A673 (cell line): ENCODE measurements around the gene PPP2R5C. TPM values are rescaled to one million over a fixed set of nuclear protein-coding genes. Genes with fewer than 3 reads are reported as not detected.

ENCODE experiments used
- BruUV-seq: library from RNA; stranded (reverse); fragments of 400-500 nt; replicated peaks from 2 replicates; lab custom pipeline; 2021; lab: Mats Ljungman, UMichigan
- CTCF ChIA-PET: fragments of 300-600 bp; sonication (Branson Sonifier 250); formaldehyde crosslinking; loops from one replicate; lab custom pipeline; 2022; ENCODE audit warnings: antibody characterized with exemption; lab: Charles Lee
- POLR2A ChIA-PET: fragments of 300-600 bp; sonication (Branson Sonifier 250); formaldehyde crosslinking; loops from one replicate; lab custom pipeline; 2022; ENCODE audit warnings: antibody characterized with exemption; ENCODE audit not compliant: low non-redundant PET; lab: Charles Lee
- DNase-seq: peaks from one replicate; pipeline ENCODE4 v3.0.0-alpha.2; 2015; ENCODE audit warnings: low spot score
- H3K27ac ChIP-seq: fragments of 200-600 bp; sonication (generic); 2 replicates; pipeline ENCODE4 v1.5.1; 2016; ENCODE audit warnings: mixed run types, low read depth, mild to moderate bottlenecking, mixed read lengths, antibody characterized with exemption, low read length; ENCODE audit not compliant: poor library complexity, severe bottlenecking
- H3K27me3 ChIP-seq: fragments of 200-600 bp; sonication (generic); replicated peaks from 2 replicates; pipeline ENCODE4 v1.6.1; 2017; ENCODE audit warnings: mixed run types, low read depth, mild to moderate bottlenecking, mixed read lengths, antibody characterized with exemption, low read length; ENCODE audit not compliant: insufficient read depth, poor library complexity
- H3K36me3 ChIP-seq: fragments of 200-600 bp; sonication (generic); 2 replicates; pipeline ENCODE4 v1.6.1; 2016; ENCODE audit warnings: mixed run types, mild to moderate bottlenecking, mixed read lengths, antibody characterized with exemption, low read length; ENCODE audit not compliant: insufficient read depth, poor library complexity, severe bottlenecking
- H3K4me1 ChIP-seq: fragments of 200-600 bp; sonication (generic); 2 replicates; pipeline ENCODE4 v1.6.1; 2017; ENCODE audit warnings: mixed run types, mild to moderate bottlenecking, mixed read lengths, antibody characterized with exemption, low read length; ENCODE audit not compliant: insufficient read depth, poor library complexity, severe bottlenecking
- H3K4me3 ChIP-seq: fragments of 200-600 bp; sonication (generic); 2 replicates; pipeline ENCODE4 v1.5.1; 2016; ENCODE audit warnings: low read depth, mixed run types, mild to moderate bottlenecking, mixed read lengths, low read length; ENCODE audit not compliant: poor library complexity, severe bottlenecking
- H3K9me3 ChIP-seq: fragments of 200-600 bp; sonication (generic); 2 replicates; pipeline ENCODE4 v1.6.1; 2016; ENCODE audit warnings: mixed run types, low read depth, mild to moderate bottlenecking, mixed read lengths, antibody characterized with exemption, low read length; ENCODE audit not compliant: poor library complexity, severe bottlenecking
- CTCF ChIP-seq: fragments of 300-800, 200-600 bp; sonication (generic); conservative IDR thresholded peaks from 2 replicates; pipeline ENCODE4 v1.5.1; 2017; ENCODE audit warnings: low read depth, mild to moderate bottlenecking, antibody characterized with exemption, low read length, moderate library complexity, mixed read lengths
- EZH2 ChIP-seq: fragments of 200-600 bp; sonication (generic); IDR thresholded peaks from 2 replicates; pipeline ENCODE4 v1.6.1; 2017; ENCODE audit warnings: borderline replicate concordance, low read depth, mild to moderate bottlenecking, mixed read lengths, antibody characterized with exemption, low read length; ENCODE audit not compliant: poor library complexity, severe bottlenecking
- intact Hi-C: fragments of 100-400 bp; cut with micrococcal nuclease; formaldehyde crosslinking; loops from one replicate; pipeline ENCODE4 v1.10.0; 2022; ENCODE audit not compliant: unreplicated experiment
- total RNA-seq: library from RNA; stranded (reverse); gene quantifications from 2 replicates; pipeline ENCODE4 v1.2.3, GENCODE V29; 2021

PPP2R5C gene
- total RNA-seq, 1 experiment from 2014 or later: 113 TPM

DNA sequence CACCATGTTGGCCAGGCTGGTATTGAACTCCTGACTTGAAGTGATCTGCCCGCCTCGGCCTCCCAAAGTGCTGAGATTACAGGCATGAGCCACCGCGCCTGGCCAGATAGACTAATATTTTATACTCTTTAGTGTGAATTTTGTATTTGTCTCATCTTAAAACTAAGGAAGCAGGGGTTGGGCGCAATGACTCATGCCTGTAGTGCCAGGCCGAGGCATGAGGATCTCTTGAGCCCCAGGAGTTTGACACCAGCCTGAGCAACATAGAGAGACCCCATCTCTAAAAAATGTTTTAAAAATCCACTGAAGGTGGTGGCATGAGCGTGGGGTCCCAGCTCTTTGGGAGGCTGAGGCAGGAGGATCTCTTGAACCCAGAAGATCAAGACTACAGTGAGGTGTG lies 211.8 kb downstream of the PPP2R5C start:
- H3K4me1 ChIP-seq: peaks cover 24% of the 10 kb centered on the region
- H3K9me3 ChIP-seq: no peaks in the 10 kb centered on the region
- BruUV-seq: no TSS peak
- ChIA-PET CTCF (no interaction called here), POLR2A (no interaction called here)
- H3K4me3 ChIP-seq: no peak overlapping the region
- peak overlapping the region; percentile 71 for H3K27ac ChIP-seq
- no peak for TF ChIP-seq CTCF
- TF ChIP-seq EZH2: no peak
- peaks cover 52% of the 10 kb centered on the region for H3K36me3 ChIP-seq
- intact Hi-C loops: no loop called here
- no peak for DNase-seq
- H3K27me3 ChIP-seq: no peaks in the 10 kb centered on the region

DNA sequence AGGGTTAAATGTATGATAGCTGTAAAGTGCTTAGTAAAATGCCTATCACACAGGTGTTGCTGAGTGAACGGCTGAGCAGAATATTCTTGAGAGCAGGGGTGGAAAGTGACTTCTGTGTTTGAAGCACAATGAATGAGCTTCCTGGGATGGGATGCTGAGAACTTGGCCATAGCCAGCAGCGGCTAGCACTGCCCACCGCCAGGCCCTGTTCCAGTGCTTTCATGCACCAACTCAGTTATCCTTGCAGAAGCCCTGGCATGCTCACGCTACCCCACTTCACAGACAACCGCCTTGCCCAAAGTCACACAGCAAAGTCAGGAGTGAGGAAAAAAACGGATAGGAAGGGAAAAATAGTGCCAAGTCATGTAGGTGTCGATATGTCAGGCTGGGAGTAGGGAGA lies 213.7 kb downstream of the PPP2R5C start:
- Histone ChIP-seq H3K4me3 (no peak overlapping the region), H3K4me1 (peaks cover 24% of the 10 kb centered on the region), H3K36me3 (peaks cover 55% of the 10 kb centered on the region), H3K27me3 (no peaks in the 10 kb centered on the region), H3K27ac (no peak overlapping the region), H3K9me3 (no peaks in the 10 kb centered on the region)
- ChIA-PET POLR2A (no interaction called here), CTCF (no interaction called here)
- no TSS peak for BruUV-seq
- intact Hi-C loops: no loop called here
- DNase-seq: no peak
- TF ChIP-seq CTCF (no peak), EZH2 (no peak)

Other genes starting within 250 kb of the PPP2R5C start
- not detected in 2 replicates for gene DIO3, start 200.2 kb upstream of the PPP2R5C start, total RNA-seq
- 794 and 833 TPM in 2 replicates for gene DYNC1H1, start 202.9 kb downstream of the PPP2R5C start, total RNA-seq